NB4 (cell line): Measurements from ENCODE around the gene SMNDC1.

ENCODE experiments used
- DNase-seq: peaks from one replicate; pipeline ENCODE4 v3.0.0; 2010; ENCODE audit warnings: low read depth
- H3K4me3 ChIP-seq: one replicate; pipeline ENCODE4 v1.5.1; 2011; ENCODE audit warnings: mild to moderate bottlenecking, low read depth, low read length, moderate library complexity
- CTCF ChIP-seq: IDR thresholded peaks from one replicate; pipeline ENCODE4 v1.5.1; 2012; ENCODE audit warnings: low read depth, low read length
- MAX ChIP-seq: IDR thresholded peaks from 2 replicates; pipeline ENCODE4 v1.6.1; 2011; ENCODE audit warnings: low read depth, low read length
- MYC ChIP-seq: IDR thresholded peaks from 2 replicates; pipeline ENCODE4 v1.6.1; 2011; ENCODE audit warnings: low read depth, low read length
- POLR2A ChIP-seq: IDR thresholded peaks from 2 replicates; pipeline ENCODE4 v1.6.1; 2011; ENCODE audit warnings: mild to moderate bottlenecking; ENCODE audit not compliant: insufficient read length; ENCODE audit errors: extremely low read depth

Gene SMNDC1

GRCh38 chr10:110307805-110308204 is 3.1 kb upstream of the SMNDC1 start:
- DNase-seq = no peak
- TF ChIP-seq MYC (no peak), POLR2A (no peak), MAX (no peak), CTCF (no peak)
- H3K4me3 ChIP-seq = no peak overlapping the region

- peak overlapping the region; percentile 19 for H3K4me3 ChIP-seq
- TF ChIP-seq MYC = no peak
- TF ChIP-seq POLR2A = no peak
- TF ChIP-seq MAX = no peak
- TF ChIP-seq CTCF = no peak
- no peak for DNase-seq
These were observed 1.7 kb upstream of the SMNDC1 start for GRCh38 chr10:110306452-110306768.

GRCh38 chr10:110305767-110306451 is 1.2 kb upstream of the SMNDC1 start:
- peak overlapping the region; percentile 97 for H3K4me3 ChIP-seq
- DNase-seq = peak; percentile 92

GRCh38 chr10:110304394-110304779 is 333 bp downstream of the SMNDC1 start:
- peak overlapping the region; percentile 97 for H3K4me3 ChIP-seq
- TF ChIP-seq POLR2A (no peak), MYC (no peak), MAX (no peak), CTCF (no peak)
- DNase-seq = no peak

More at GRCh38 chr10:110305767-110306451, 1.2 kb upstream of the SMNDC1 start:
- TF ChIP-seq MYC = peak; percentile 95
- TF ChIP-seq POLR2A = no peak
- TF ChIP-seq CTCF = peak; percentile 66
- TF ChIP-seq MAX = peak; percentile 91

GRCh38 chr10:110303681-110304080 is 1.0 kb downstream of the SMNDC1 start:
- TF ChIP-seq CTCF (no peak), MAX (no peak)
- H3K4me3 ChIP-seq = peak overlapping the region; percentile 97
- DNase-seq = no peak

GRCh38 chr10:110300486-110300986 is 4.2 kb downstream of the SMNDC1 start:
- no peak for DNase-seq
- H3K4me3 ChIP-seq = peak overlapping the region; percentile 25
- TF ChIP-seq POLR2A = no peak
- TF ChIP-seq MYC = no peak
- TF ChIP-seq CTCF = no peak
- TF ChIP-seq MAX = no peak
